ENCODE results near the gene CDHR5. TPM values are rescaled to one million over a fixed set of nuclear protein-coding genes. Genes with fewer than 3 reads are reported as not detected.

The CDHR5 gene
- polyA plus RNA-seq, 1 donor (not counting 4 experiments of a cell fraction or from before 2014, with no cell fraction given), result not detected

- dilution Hi-C loops (cut with MboI; ENCODE audit: extremely low pct_ligation_motif_present, low sequenced_read_pairs), result no loop called here
- peaks cover 8 to 9% of the 10 kb centered on the region in 2 experiments for H3K36me3 ChIP-seq (ENCODE audit: control insufficient read depth in 2 of 2, extremely low read depth in 1 of 2, insufficient read depth in 2 of 2, low read length in 2 of 2)
- no peaks in the 10 kb centered on the region for H3K9me3 ChIP-seq (ENCODE audit: control insufficient read depth, low read depth, low read length)
- no peaks in the 10 kb centered on the region for H4K20me1 ChIP-seq (ENCODE audit: control insufficient read depth, extremely low read depth, insufficient read depth, low read length)
- H3K79me2 ChIP-seq (ENCODE audit: control insufficient read depth, insufficient read depth, low read length), result peaks cover 2% of the 10 kb centered on the region
- DNase-seq (ENCODE audit: low read depth, low spot score) (no peak), FAIRE-seq (no peak)
- H3K4me1 ChIP-seq (ENCODE audit: control insufficient read depth, extremely low read depth, insufficient read depth, low read length), result peaks cover 7% of the 10 kb centered on the region
- no peaks in the 10 kb centered on the region for H3K27me3 ChIP-seq (ENCODE audit: control insufficient read depth, extremely low read depth, insufficient read depth, low read length)
- H3K9me1 ChIP-seq (ENCODE audit: control insufficient read depth, extremely low read depth, insufficient read depth, low read length), result no peaks in the 10 kb centered on the region
- no peak overlapping the region for H3K9ac ChIP-seq (ENCODE audit: control insufficient read depth, extremely low read depth, insufficient read depth, low read length)
- no peak overlapping the region for H3K4me3 ChIP-seq (ENCODE audit: control insufficient read depth in 2 of 3, extremely low read depth in 1 of 3, insufficient read depth in 2 of 3, low read depth in 1 of 3, low read length in 3 of 3)
- no peak overlapping the region for H3K27ac ChIP-seq (ENCODE audit: control insufficient read depth, insufficient read depth, low read length)
- H2AFZ ChIP-seq (ENCODE audit: control insufficient read depth, low read length), result no peak overlapping the region
- no peak for TF ChIP-seq EZH2 (IDR thresholded peaks at IDR 0.05; ENCODE audit: low read length)
- TF ChIP-seq, protein P1, sequence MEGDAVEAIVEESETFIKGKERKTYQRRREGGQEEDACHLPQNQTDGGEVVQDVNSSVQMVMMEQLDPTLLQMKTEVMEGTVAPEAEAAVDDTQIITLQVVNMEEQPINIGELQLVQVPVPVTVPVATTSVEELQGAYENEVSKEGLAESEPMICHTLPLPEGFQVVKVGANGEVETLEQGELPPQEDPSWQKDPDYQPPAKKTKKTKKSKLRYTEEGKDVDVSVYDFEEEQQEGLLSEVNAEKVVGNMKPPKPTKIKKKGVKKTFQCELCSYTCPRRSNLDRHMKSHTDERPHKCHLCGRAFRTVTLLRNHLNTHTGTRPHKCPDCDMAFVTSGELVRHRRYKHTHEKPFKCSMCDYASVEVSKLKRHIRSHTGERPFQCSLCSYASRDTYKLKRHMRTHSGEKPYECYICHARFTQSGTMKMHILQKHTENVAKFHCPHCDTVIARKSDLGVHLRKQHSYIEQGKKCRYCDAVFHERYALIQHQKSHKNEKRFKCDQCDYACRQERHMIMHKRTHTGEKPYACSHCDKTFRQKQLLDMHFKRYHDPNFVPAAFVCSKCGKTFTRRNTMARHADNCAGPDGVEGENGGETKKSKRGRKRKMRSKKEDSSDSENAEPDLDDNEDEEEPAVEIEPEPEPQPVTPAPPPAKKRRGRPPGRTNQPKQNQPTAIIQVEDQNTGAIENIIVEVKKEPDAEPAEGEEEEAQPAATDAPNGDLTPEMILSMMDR (optimal IDR thresholded peaks at IDR 0.05 in 1 of 3, IDR thresholded peaks at IDR 0.05 in 1 of 3, conservative IDR thresholded peaks at IDR 0.05 in 1 of 3; ENCODE audit: extremely low read depth in 1 of 3, insufficient read depth in 2 of 3, low read length in 3 of 3), result no peak
- no peak overlapping the region for H3K4me2 ChIP-seq (ENCODE audit: control insufficient read depth, extremely low read depth, insufficient read depth, low read depth, low read length)
Observed at GRCh38 chr11:659532-660085, 34.9 kb upstream of the CDHR5 start.

DNA sequence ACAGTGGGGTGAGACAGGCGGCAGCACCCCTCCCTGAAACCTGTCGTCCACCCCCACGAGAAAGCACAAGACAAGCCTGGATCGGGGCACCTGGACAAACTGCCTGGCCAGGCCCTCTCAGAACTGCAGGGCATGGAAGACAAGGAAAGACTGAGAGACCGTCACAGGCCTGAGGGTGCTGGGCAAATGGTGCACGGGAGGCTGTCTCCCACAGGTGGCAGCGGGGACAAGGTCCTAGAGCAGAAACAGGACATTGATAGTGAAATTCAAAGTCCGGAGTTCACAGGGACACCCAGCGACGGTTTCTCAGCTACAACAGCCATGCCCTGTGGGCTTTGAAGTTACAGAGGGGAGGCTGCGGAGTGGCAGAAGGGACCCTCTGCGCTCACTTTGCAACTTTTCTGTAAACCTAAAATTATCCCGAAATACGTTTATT lies 33.0 kb upstream of the CDHR5 start:
- no peak overlapping the region for H3K4me3 ChIP-seq (ENCODE audit: control insufficient read depth in 2 of 3, extremely low read depth in 1 of 3, insufficient read depth in 2 of 3, low read depth in 1 of 3, low read length in 3 of 3)
- dilution Hi-C loops (cut with MboI; ENCODE audit: extremely low pct_ligation_motif_present, low sequenced_read_pairs), result no loop called here
- no peaks in the 10 kb centered on the region for H4K20me1 ChIP-seq (ENCODE audit: control insufficient read depth, extremely low read depth, insufficient read depth, low read length)
- no peaks in the 10 kb centered on the region for H3K9me1 ChIP-seq (ENCODE audit: control insufficient read depth, extremely low read depth, insufficient read depth, low read length)
- TF ChIP-seq, protein P1 (optimal IDR thresholded peaks at IDR 0.05 in 1 of 3, IDR thresholded peaks at IDR 0.05 in 1 of 3, conservative IDR thresholded peaks at IDR 0.05 in 1 of 3; ENCODE audit: extremely low read depth in 1 of 3, insufficient read depth in 2 of 3, low read length in 3 of 3), result no peak
- no peak for TF ChIP-seq EZH2 (IDR thresholded peaks at IDR 0.05; ENCODE audit: low read length)
- H3K27ac ChIP-seq (ENCODE audit: control insufficient read depth, insufficient read depth, low read length), result no peak overlapping the region
- no peak overlapping the region for H3K9ac ChIP-seq (ENCODE audit: control insufficient read depth, extremely low read depth, insufficient read depth, low read length)
- H3K4me2 ChIP-seq (ENCODE audit: control insufficient read depth, extremely low read depth, insufficient read depth, low read depth, low read length), result no peak overlapping the region
- H3K4me1 ChIP-seq (ENCODE audit: control insufficient read depth, extremely low read depth, insufficient read depth, low read length), result peaks cover 7% of the 10 kb centered on the region
- H3K9me3 ChIP-seq (ENCODE audit: control insufficient read depth, low read depth, low read length), result no peaks in the 10 kb centered on the region
- H3K79me2 ChIP-seq (ENCODE audit: control insufficient read depth, insufficient read depth, low read length), result peaks cover 2% of the 10 kb centered on the region
- DNase-seq (ENCODE audit: low read depth, low spot score), result no peak
- H3K36me3 ChIP-seq (ENCODE audit: control insufficient read depth in 2 of 2, extremely low read depth in 1 of 2, insufficient read depth in 2 of 2, low read length in 2 of 2), result peaks cover 5% of the 10 kb centered on the region in 2 experiments
- no peak overlapping the region for H2AFZ ChIP-seq (ENCODE audit: control insufficient read depth, low read length)
- FAIRE-seq, result no peak
- H3K27me3 ChIP-seq (ENCODE audit: control insufficient read depth, extremely low read depth, insufficient read depth, low read length), result no peaks in the 10 kb centered on the region

Measured in keratinocyte (primary cell).